Right lobe of liver (tissue), 6 donors: Measurements from ENCODE around the gene RCAN2. TPM values are rescaled to one million over a fixed set of nuclear protein-coding genes. Genes with fewer than 3 reads are reported as not detected.

Experiments
- ATAC-seq, 4 donors: fragments of 200-7000 bp; cut with Tn5 transposase; one replicate each; pipeline ENCODE4 v1.9.1; 2020; ENCODE audit warnings: mild to moderate bottlenecking in 4 of 4, moderate library complexity in 4 of 4
- DNase-seq, 3 donors: peaks; one replicate each; pipeline ENCODE4 v3.0.0-alpha.2; 2020
- H3K27ac ChIP-seq, 3 donors: fragments of 200-600 bp; one replicate each; pipeline ENCODE4 v1.8.0; 2022
- H3K27me3 ChIP-seq, 2 donors: fragments of 200-600 bp; one replicate each; pipeline ENCODE4 v1.8.0; 2022
- H3K36me3 ChIP-seq, 4 donors: fragments of 200-600 bp; sonication (generic) in 1 of 4; one replicate each; pipeline versions ENCODE4 v1.5.1 to v1.8.0; 2017 to 2022; ENCODE audit warnings: control low read depth in 1 of 4
- H3K4me1 ChIP-seq, 4 donors: fragments of 200-600 bp; sonication (generic) in 1 of 4; one replicate each; pipeline versions ENCODE4 v1.5.1 to v1.8.0; 2017 to 2022; ENCODE audit warnings: control low read depth in 1 of 4
- H3K4me3 ChIP-seq, 3 donors: fragments of 200-600 bp; one replicate each; pipeline ENCODE4 v1.8.0; 2022
- H3K9me3 ChIP-seq, 4 donors: fragments of 200-600 bp; sonication (generic) in 1 of 4; one replicate each; pipeline versions ENCODE4 v1.5.1 to v1.8.0; 2017 to 2022; ENCODE audit warnings: control low read depth in 1 of 4
- POLR2A ChIP-seq: fragments of 450-650 bp; IDR thresholded peaks from one replicate; pipeline ENCODE4 v1.6.1; 2017; ENCODE audit warnings: antibody characterized with exemption, mild to moderate bottlenecking
- WGBS: methylation state at CpG from one replicate; pipeline ENCODE4 v1.1.6; 2018; ENCODE audit warnings: low coverage, low lambda C conversion rate; ENCODE audit not compliant: insufficient coverage; ENCODE audit errors: missing lambda C conversion rate; 5-methylcytosine and 5-hydroxymethylcytosine counted together
- intact Hi-C, 2 donors: fragments of 100-400 bp; cut with DNase I; formaldehyde crosslinking; loops; one replicate each; pipeline versions ENCODE4 v1.11.2 to v1.14.1; 2022
- total RNA-seq, 6 experiments: library from RNA; depleted of rRNA in 2 of 6; stranded (reverse); fragments of >200 nt in 2 of 6; fragmentation: NEBNext Ultra II Directional in 3 of 6; extraction: Animal tissue kit (Norgen Biotek cat#: 25700) in 3 of 6; gene quantifications; one replicate each; pipeline versions ENCODE4 v1.1.0 to v1.2.4, GENCODE V29; 2016 to 2023
- TF ChIP-seq, protein P1 (sequence below), 4 donors: fragments of 200-600 bp in 3 of 4; fragments of 450-650 bp in 1 of 4; IDR thresholded peaks; one replicate each; pipeline versions ENCODE4 v1.5.1 to v1.8.0; 2016 to 2022; ENCODE audit warnings: antibody characterized with exemption in 4 of 4, mild to moderate bottlenecking in 2 of 4
- donor health status: DM: no; HTN: yes; CAD: no.
- donor health status: DM: no; HTN: no; CAD: no.
- donor health status: DM: no; HTN: no; CAD: no.
- donor health status: DM: no; HTN: yes; CAD: no.
- donor health status: DM: no; HTN: yes; CAD: no.

RCAN2 gene
- total RNA-seq, 6 experiments from 2014 or later, result 0.77 to 4.5 (median 1.9) TPM

DNA sequence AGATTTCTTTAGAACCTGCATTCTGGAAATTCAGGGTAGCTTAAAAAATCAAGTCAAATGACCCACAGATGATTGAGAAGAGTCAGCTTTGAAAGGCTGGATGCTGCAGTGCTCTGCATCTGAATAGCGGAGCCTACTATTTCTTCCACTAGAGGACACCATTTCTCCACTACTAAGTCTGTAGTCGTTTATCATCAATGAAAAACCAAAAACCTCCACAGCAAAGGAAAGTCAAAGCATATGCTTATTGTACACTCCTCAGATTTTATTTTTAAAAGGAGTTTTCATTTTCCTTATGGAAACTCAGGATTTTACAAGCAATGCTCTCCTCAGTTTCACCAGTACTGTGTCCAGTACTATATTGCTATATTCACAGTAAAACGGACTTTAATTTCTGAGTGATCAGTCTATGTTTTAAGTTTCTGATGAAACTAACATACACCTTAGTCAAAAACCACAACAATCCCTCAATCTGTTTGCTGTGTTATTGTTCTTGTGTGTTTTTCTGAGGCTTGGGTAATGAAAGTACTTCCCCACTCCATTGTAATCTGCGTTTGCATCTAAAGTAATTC, 269.9 kb downstream of the RCAN2 start:
- ATAC-seq (peak; percentile 88 to 94 (median 91)), DNase-seq (no peak)
- Histone ChIP-seq H3K36me3 (no peaks in the 10 kb centered on the region), H3K9me3 (no peaks in the 10 kb centered on the region), H3K27ac (no peak overlapping the region), H3K4me1 (peaks cover 0 to 3% (median 0%) of the 10 kb centered on the region in 4 donors), H3K27me3 (no peaks in the 10 kb centered on the region), H3K4me3 (no peak overlapping the region)
- intact Hi-C loops, result loop anchor here in 1 of 2 donors (5.0 kb wide), 1 partner anchor 191 kb away; no protein-coding TSS in a partner anchor
- no peak for TF ChIP-seq POLR2A
- TF ChIP-seq, protein P1, sequence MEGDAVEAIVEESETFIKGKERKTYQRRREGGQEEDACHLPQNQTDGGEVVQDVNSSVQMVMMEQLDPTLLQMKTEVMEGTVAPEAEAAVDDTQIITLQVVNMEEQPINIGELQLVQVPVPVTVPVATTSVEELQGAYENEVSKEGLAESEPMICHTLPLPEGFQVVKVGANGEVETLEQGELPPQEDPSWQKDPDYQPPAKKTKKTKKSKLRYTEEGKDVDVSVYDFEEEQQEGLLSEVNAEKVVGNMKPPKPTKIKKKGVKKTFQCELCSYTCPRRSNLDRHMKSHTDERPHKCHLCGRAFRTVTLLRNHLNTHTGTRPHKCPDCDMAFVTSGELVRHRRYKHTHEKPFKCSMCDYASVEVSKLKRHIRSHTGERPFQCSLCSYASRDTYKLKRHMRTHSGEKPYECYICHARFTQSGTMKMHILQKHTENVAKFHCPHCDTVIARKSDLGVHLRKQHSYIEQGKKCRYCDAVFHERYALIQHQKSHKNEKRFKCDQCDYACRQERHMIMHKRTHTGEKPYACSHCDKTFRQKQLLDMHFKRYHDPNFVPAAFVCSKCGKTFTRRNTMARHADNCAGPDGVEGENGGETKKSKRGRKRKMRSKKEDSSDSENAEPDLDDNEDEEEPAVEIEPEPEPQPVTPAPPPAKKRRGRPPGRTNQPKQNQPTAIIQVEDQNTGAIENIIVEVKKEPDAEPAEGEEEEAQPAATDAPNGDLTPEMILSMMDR (IDR thresholded peaks at IDR 0.05), result peak; percentile 88 to 94 (median 89)
- WGBS, result 38% methylated on average over 4 of the region's 4 CpGs

DNA sequence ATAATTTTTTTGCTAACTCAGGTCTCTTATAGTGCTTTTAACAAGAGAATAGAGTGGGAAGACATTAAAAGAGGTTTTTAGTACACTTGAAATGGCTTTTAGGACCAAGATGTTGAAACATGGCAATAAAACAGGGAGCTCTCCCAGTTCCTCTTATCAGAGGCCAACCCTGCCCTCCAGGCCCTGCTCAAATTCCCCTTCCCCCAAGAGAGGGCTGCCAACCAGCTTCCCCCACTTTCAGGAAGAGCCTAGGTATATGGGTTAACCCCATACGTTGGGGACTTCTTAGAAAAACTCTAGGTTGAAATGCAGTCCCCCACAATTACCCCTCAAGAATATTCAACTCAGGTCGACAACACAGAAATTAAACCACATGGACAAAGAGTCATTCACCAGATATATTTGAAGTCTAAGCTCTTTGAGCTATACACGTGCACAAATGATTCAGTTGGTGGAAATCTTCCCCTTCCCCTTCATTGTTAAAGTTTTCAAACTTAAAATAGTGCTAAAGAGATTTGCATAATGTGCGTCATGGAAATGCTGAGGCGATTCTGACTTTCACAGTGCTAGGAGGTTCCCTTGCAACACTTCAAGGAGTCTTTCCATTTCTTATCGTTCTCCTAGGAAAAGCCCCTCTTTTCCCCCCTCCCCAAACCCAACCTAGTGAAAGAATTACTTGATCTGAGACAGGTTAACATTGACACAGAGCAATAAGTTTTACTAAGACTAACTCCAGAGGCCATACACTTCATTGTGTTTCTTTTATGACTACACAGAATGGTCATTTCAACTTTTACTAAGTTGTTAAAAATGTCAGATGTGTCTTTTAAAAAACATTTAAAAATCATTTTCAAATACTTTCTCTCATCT, 270.7 kb downstream of the RCAN2 start:
- Histone ChIP-seq H3K36me3 (no peaks in the 10 kb centered on the region), H3K27me3 (no peaks in the 10 kb centered on the region), H3K4me3 (no peak overlapping the region), H3K27ac (no peak overlapping the region), H3K9me3 (no peaks in the 10 kb centered on the region), H3K4me1 (peaks cover 0 to 3% (median 0%) of the 10 kb centered on the region in 4 donors)
- intact Hi-C loops, result loop anchor here in 1 of 2 donors (5.0 kb wide), 1 partner anchor 192 kb away; no protein-coding TSS in a partner anchor
- ATAC-seq, result no peak
- TF ChIP-seq, protein P1 (IDR thresholded peaks at IDR 0.05), result no peak
- TF ChIP-seq POLR2A, result no peak
- no peak for DNase-seq
- WGBS, result 54% methylated on average over 6 of the region's 6 CpGs

DNA sequence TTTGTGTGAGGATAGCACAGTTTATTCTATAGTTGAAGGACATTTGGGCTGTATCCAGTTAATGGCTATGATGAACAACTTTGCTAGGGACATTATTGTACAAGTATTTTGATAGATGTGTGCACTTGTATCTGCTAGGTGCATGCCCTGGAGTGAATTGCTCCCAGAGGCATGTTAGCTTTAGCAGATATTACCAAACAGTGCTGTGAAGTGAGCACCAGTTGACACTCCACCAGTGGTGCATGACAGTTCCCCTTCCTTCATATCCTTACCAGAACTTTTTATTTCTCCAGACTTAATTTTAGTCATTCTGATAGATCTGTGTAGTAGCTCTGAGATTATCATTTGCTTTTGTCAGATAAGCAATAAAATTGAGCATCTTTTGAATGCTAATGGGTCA, 271.6 kb downstream of the RCAN2 start:
- H3K27me3 ChIP-seq, result no peaks in the 10 kb centered on the region
- no peaks in the 10 kb centered on the region for H3K36me3 ChIP-seq
- no peak for DNase-seq
- H3K9me3 ChIP-seq, result no peaks in the 10 kb centered on the region
- H3K4me3 ChIP-seq, result no peak overlapping the region
- no peak for TF ChIP-seq POLR2A
- no peak overlapping the region for H3K27ac ChIP-seq
- ATAC-seq, result no peak
- intact Hi-C loops, result loop anchor here in 1 of 2 donors (5.0 kb wide), 1 partner anchor 193 kb away; no protein-coding TSS in a partner anchor
- peaks cover 0 to 3% (median 0%) of the 10 kb centered on the region in 4 donors for H3K4me1 ChIP-seq

DNA sequence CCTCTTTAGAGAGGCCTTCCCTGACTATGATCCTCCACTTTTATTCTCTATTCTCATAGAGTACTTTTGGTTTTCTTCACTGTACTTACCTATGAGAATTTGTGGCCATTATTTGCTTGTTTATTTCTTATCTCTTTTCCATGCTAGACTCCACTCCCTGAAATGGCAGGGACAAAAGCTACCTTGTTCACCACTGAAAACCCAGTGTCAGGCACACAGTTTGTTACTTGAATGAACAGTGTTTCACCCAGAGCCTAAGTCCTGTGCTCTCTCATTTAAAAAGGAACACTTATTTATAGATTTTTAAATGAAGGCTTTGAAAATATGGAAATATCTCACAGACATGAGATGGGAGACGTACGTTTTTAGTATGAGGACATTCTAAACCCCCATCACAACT, 272.8 kb downstream of the RCAN2 start:
- Histone ChIP-seq H3K36me3 (no peaks in the 10 kb centered on the region), H3K9me3 (no peaks in the 10 kb centered on the region), H3K4me1 (peaks cover 0 to 3% (median 0%) of the 10 kb centered on the region in 4 donors), H3K27ac (no peak overlapping the region), H3K4me3 (no peak overlapping the region), H3K27me3 (no peaks in the 10 kb centered on the region)
- WGBS, result 73% methylated on average over 2 of the region's 2 CpGs
- no peak for ATAC-seq
- DNase-seq, result no peak
- intact Hi-C loops, result no loop called here
- no peak for TF ChIP-seq POLR2A
- TF ChIP-seq, protein P1 (IDR thresholded peaks at IDR 0.05), result no peak

DNA sequence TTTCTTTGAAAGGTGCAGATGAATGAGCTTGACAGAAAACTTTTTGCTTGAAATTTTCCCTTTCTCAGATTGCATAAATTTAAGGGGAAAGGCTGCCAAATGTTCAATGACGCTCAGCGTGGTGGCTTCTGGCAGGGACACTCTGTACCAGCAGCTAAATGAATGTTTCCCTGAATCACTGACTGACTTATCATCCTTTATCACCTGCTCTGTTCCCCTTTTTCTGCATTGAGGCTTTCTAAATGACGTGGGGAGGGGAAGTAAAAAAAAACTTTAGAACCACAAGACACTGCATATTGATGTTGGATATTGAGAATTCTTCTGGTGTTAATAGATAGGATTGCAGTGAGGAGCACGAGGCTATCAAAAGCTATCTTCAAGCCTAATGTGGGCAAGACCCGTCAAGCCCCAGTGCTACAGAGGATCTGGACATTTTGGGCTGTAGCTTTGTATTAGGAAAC, 273.5 kb downstream of the RCAN2 start:
- Histone ChIP-seq H3K27me3 (no peaks in the 10 kb centered on the region), H3K9me3 (no peaks in the 10 kb centered on the region), H3K4me3 (no peak overlapping the region), H3K27ac (no peak overlapping the region), H3K4me1 (peaks cover 0 to 3% (median 0%) of the 10 kb centered on the region in 4 donors), H3K36me3 (no peaks in the 10 kb centered on the region)
- DNase-seq, result peak in 1 of 3 donors; percentile 57
- WGBS, result 48% methylated on average over 5 of the region's 5 CpGs
- TF ChIP-seq POLR2A, result no peak
- TF ChIP-seq, protein P1 (IDR thresholded peaks at IDR 0.05), result no peak
- ATAC-seq, result peak in 3 of 4 donors; percentile 58 to 67 (median 61)
- intact Hi-C loops, result no loop called here
